Measurements from ENCODE around the gene NRP2.

NRP2 gene

GRCh38 chr2:205706769-205707381 lies 24.6 kb downstream of the NRP2 start:
- DNase-seq (ENCODE audit: low read depth in 2 of 2) = no peak

DNA sequence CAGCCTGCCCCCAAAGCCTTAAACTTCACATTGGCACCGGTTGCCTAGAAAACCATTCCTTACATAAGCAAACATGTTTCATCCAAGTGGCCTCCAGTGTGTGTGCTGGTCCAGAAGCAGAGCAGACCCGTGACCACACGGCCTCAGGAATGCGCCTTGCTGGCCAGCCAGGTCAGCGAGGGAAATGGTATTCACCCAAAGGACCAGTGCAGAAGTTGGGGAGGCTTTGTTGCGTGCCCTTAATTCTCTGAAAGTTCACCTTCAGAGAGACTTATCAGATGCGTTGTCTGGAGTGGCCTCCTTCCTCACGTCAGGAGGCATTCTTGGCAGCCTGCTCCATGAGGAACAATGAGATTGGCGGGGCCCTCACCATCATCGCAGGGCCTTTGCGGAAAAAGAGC lies 25.9 kb downstream of the NRP2 start:
- DNase-seq (ENCODE audit: low read depth in 2 of 2) = no peak

DNA sequence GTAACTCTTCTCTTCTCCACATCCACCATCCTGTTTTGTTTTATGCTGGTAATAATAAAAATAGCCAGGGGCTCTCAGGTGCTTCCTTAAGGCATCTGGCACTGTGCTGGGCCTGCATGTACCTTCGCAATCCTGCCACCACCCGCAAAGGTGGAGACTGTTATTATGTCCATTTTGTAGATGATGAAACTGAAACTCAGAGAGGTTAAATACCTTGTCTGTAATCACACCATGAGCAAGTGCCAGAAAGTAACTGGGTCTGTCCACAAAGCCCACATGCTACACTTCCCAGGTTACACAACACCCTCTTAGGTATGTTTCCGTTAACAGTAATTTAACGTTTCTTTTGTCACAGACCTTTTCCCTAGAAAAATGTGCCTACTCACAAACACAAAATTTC lies 27.0 kb downstream of the NRP2 start:
- no peak for DNase-seq (ENCODE audit: low read depth in 2 of 2)

- no peak for DNase-seq (ENCODE audit: low read depth in 2 of 2)
These were observed 30.2 kb downstream of the NRP2 start for GRCh38 chr2:205712508-205712907.

DNA sequence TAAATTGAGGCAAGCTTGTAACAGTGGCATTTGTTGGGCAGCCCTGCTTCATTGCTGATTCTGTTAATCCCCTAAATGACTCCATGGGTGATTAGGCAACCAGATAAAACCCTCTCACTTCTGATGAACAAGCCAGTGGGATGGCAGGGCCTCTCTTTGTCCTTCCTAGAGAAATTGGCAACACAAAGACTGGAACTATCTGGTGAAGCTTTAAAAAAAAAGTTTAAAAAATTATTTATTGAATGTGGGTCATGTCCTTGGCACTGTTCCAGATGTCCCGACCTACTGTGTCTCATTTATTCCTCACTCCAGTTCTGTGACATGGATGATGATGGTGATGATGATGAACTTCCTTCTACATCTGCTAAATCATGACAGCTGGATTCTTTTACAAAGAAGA lies 30.8 kb downstream of the NRP2 start:
- DNase-seq (ENCODE audit: low read depth in 2 of 2) = no peak

- no peak for DNase-seq (ENCODE audit: low read depth in 2 of 2)
These were observed 31.9 kb downstream of the NRP2 start for GRCh38 chr2:205714058-205714776.

DNA sequence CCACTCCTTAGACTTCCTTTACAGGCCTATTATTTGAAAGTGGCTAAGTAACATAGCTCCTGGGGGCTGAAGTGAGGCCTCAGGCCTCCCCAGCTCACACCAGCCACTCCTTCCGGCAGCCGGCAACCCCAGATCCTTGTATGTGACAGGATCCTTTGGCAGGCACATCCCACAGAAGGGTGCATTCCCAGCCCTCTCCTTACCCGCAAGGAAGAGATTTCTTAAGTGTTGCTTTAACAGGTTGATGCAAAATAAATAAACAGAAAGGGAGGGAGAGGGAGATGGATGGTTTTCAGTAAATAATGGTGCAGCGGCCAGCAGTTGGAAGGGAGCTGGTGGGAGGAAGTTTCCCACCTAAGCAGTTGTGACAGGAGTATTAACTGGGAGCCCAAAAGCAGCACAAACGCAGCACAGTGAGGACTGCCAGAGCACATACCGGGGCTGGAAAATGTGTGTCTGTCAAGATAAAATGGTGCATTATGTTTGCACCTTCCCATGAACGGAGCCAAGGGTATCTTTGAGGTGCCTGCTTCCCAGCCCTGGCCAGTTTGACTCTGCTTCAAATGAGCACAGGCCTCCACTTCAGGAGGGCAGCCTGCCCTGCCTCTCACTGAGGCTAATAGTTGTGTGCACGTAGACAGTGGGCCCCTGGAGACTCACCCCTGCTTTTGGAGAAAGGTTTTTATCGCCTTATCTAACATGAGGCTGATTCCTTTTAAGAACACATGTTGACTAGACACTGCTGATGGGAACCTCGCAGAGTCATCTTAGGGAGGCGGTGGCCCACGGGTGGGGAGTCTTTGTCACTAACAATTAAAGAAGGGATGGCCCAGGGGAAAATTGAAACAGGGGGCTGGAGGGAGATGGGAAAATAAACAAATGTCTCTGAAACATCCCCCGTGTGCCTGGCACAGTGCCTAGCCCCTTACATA lies 32.8 kb downstream of the NRP2 start:
- no peak for DNase-seq (ENCODE audit: low read depth in 2 of 2)

DNA sequence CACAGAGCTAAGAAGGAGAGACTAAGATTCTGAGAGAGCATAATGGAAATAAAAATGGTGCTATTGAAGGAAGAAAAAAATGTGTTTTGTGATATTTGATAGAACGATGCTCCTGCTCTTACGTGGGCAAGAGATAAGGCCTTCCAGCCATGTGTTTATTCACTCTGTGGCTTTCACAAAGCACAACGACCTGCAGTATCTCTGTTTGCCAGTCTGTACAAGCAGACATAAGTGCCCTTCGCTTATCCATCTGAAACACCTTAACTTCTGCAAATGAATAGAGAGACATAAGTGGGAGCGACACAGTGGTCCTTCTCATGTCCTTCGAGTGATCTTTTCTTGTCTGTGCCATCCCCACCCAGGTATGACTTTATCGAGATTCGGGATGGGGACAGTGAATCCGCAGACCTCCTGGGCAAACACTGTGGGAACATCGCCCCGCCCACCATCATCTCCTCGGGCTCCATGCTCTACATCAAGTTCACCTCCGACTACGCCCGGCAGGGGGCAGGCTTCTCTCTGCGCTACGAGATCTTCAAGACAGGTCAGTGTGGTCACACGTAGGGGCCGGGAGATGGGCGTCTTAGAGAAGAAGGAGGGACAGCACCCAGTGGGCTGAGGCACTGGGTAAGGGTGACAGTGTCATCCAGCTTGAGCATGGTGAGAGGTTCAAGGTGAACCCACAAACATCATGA lies 33.7 kb downstream of the NRP2 start:
- DNase-seq (ENCODE audit: low read depth in 2 of 2) = no peak

GRCh38 chr2:205717175-205717846 lies 35.0 kb downstream of the NRP2 start:
- no peak for DNase-seq (ENCODE audit: low read depth in 2 of 2)

GRCh38 chr2:205717999-205718398 lies 35.7 kb downstream of the NRP2 start:
- DNase-seq (ENCODE audit: low read depth in 2 of 2) = no peak

DNA sequence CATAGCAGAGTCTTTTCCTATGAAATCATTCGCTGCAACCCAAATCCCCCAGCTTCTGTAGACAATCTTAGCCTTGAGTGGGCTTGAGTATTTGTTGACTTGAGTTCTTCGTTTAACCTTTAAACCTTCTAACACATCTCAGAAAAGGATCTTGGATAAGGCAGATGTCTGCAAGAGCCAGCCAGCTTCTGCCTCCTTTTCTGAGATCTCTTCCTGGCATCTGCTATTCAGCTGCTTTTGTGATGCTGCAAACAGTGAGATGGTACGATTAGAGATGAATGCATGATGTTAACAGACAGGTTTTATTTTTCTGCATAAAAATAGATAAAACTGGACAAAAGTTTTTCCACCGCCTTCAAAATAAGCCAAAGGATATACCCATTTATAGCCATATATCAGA lies 37.5 kb downstream of the NRP2 start:
- DNase-seq (ENCODE audit: low read depth in 2 of 2) = no peak

DNA sequence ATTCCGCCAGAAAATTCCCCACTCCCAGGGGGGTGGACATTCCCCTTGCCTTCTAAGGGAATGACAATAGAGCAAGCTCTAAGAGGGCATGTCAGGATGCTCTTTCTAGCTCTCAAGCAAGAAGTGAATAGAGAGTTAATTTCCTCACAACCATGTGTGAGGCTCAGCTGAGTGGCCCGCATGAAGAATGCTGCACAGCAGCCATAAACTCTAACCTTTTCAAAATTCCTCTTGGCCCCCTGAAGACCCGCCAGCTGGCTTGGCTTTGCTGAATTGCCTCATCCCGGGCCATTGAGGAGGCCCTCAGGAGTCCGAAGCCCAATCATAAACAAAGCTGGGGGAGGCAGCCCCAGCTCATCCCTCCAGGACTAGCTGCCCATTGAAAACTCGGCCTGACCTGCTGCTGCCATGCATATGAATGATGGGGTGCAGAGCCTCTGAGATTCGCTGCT lies 38.2 kb downstream of the NRP2 start:
- DNase-seq (ENCODE audit: low read depth in 2 of 2) = no peak

DNA sequence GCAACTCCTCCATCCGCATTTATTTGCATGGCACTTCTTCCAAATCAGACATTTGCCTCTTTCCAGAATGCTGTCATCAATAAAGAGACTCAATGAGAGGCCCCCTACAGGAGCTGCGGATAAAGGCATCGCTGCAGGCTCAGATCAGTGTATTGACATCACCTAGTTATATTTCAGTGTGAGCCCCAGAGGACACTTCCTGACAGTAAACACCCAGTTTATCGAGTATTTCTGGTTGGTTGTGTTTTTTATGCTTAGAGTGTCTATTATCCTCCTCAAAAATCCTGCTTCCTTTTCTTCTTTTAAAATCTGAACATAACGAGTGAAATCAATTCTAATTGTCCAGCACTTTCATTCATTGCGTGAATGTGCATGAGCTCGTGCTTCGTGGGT lies 38.8 kb downstream of the NRP2 start:
- no peak for DNase-seq (ENCODE audit: low read depth in 2 of 2)

GRCh38 chr2:205722283-205722918 lies 40.1 kb downstream of the NRP2 start:
- no peak for DNase-seq (ENCODE audit: low read depth in 2 of 2)

DNA sequence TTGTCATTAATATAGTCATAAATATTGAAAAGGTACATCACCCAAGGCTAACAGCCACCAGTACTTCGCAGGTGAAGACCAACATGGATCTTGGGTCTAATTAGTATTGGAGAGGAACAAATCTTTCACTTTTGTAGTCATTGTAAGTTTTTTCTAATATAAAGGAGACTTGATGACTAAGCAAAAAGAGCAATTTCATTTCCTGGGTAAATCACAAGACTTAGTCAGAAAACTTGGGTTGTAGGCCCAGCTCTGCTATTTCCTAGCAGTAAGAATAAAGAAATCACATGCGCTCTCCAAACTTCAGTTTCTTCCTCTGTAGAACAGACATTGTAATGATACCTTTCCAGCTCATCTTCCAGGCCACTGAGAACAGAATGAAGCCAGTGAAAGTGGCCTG lies 40.9 kb downstream of the NRP2 start:
- DNase-seq (ENCODE audit: low read depth in 2 of 2) = no peak

GRCh38 chr2:205725059-205725458 lies 42.8 kb downstream of the NRP2 start:
- no peak for DNase-seq (ENCODE audit: low read depth in 2 of 2)

- no peak for DNase-seq (ENCODE audit: low read depth in 2 of 2)
These were observed 44.2 kb downstream of the NRP2 start for GRCh38 chr2:205726506-205726905.

GRCh38 chr2:205727174-205727573 lies 44.9 kb downstream of the NRP2 start:
- no peak for DNase-seq (ENCODE audit: low read depth in 2 of 2)

- DNase-seq (ENCODE audit: low read depth in 2 of 2) = no peak
These were observed 46.1 kb downstream of the NRP2 start for GRCh38 chr2:205728366-205728765.

DNA sequence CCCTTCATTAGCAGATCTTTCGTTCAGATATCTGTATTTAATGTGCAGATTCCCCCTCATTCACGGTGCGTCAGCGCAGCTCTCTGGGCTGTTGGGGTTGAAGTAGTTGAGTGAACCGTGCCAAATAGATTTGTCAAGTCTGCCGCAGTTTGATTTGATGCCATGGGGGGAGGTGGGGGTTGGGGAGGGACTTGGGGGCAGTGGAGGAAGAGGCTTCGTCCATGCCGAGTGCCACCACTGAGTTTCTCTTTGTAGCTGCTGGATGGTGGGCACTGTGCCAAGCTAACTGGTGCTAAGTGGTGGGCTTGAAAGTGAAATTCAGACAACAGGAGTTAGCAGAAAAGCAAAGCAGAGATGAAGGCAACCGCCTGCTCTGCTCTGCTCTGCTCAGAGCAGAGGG lies 47.9 kb downstream of the NRP2 start:
- DNase-seq (ENCODE audit: low read depth in 2 of 2) = no peak
